ENCODE results near the gene RDX.
"Not testable (repeated sequence)": the region's sequence is repeated elsewhere in the genome, so short reads cannot be mapped to it uniquely, and the experiment has no call there.

RDX gene

GRCh38 chr11:110262072-110262403, 34.4 kb downstream of the RDX start:
- DNase-seq, result no peak

- no peak for DNase-seq
Measured at GRCh38 chr11:110261195-110262071, 35.0 kb downstream of the RDX start.

GRCh38 chr11:110253525-110253924, 42.9 kb downstream of the RDX start:
- DNase-seq, result no peak

DNA sequence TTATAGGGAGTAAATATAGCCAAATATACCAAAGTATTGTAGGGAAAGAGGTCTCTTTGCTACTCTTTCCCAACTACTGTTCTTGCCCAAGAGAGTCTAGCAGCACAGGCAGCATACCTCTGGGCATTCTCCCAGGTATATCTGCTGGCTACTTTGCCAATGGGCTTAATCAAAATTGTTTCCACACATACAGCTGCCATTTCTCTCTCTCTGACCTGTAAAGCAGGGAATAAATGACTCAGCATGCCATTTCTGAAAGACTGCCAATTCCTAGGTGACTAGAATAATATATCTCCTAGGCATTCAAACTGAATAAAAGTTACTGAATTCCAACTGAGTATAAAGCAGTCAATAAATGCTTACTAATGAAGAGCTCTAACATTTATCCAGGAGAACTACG, 44.6 kb downstream of the RDX start:
- peak; percentile 24 for DNase-seq

- no peak for DNase-seq
Measured at GRCh38 chr11:110250168-110250567, 46.2 kb downstream of the RDX start.

DNA sequence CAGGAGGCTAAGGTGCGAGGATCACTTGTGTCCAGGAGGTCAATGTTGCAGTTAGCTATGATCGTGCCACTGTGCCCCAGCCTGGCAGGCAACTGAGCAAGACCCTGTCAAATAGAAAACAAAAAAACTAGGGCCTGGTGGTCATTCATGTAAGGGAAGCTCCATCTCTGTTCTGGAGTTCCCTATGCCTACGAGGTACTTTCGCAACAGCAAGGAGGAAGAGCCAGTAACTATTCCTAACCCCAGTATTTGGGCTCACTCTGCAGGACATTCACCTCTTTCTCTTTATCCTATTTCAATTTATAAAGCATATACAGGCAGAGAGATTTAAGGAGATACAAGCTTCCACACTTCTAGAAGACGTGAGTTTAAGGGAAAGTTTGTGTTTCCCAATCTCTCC, 46.6 kb downstream of the RDX start:
- DNase-seq, result no peak

DNA sequence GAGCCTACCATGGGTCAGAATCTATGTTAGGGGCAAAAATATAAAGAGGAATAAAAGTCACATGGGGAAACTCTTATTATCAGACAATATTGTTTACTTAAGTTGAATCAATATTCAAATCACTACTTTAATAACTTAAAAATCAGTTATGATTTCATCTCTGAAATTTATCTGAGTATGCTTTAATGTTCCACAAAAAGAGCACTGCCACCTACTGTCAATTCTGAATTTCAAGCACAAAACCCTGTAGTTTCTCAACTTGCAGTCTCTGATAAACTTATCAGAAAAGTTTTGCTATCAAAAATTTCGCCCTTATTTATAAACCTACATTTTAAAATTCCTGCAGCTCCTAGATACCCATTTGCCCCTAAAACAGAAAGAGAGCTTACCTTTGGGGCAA, 47.3 kb downstream of the RDX start:
- no peak for DNase-seq

DNA sequence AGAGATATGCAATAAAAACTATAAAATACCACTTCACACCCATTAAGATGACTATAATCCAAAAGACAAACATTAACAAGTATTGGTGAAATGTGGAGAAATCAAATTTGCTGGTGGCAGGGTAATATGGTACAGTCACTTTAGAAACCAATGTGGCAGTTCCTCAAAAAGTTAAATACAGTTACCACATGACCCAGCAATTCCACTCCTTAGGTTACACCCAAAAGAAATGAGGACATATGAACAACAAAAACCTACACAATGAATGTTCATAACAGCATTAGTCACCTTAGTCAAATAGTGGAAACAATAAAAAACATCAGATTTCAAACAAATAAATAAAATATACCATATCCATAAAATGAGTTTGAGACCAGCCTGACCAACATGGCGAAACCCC, 52.6 kb downstream of the RDX start:
- no peak for DNase-seq

GRCh38 chr11:110242746-110243145, 53.7 kb downstream of the RDX start:
- no peak for DNase-seq

DNA sequence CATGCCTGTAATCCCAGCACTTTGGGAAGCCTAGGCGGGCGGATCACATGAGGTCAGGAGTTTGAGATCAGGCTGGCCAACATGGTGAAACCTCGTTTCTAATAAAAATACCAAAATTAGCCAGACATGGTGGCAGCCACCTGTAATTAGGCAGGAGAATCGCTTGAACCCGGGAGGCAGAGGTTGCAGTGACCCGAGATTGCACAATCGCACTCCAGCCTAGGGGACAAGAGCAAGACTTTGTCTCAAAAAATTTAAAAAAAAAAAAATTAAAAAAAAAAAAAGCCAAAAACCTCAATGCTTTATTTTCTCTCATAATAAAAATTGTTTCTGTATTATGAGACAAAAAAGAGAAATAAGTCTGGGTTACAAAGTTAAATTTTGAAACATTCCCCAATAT, 54.2 kb downstream of the RDX start:
- DNase-seq, result no peak

DNA sequence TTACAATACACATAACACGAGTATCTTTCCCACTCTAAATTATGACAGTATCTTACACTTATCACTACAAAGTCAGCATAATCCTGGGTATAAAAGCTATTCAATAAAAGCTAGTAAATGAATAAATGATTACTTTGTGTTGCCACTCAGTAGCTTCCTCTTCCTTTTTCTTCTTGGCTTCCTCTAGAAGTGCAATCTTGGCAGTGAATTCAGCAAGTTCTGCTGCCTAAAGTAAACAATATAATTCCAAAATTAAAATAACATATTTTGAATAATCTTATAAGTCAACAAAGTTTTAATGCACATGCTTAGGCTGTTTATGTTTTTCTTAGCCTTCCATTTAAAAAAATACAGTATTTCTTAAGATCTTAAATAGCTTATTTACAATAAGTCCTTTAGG, 60.4 kb downstream of the RDX start:
- DNase-seq, result no peak

DNA sequence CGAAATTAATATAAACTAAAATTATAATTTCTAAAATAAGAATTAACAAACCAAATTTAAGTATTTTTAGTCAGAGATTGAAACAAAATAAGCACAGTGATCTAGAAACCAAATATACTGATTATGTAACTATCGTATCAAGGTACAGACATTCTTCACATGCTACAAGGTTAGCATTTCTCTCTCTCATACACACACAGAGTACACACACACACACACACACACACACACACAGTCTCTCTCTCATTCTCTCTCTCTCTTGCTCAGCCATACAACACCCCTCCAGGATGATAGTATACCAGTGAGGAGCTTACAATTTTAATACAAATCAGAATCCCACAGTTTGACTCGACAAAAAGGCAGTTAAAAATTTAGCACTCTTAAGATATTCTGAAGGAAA, 66.0 kb downstream of the RDX start:
- DNase-seq, result no peak

GRCh38 chr11:110219006-110219785, 77.2 kb downstream of the RDX start:
- DNase-seq, result no peak

- DNase-seq, result no peak
Measured at GRCh38 chr11:110217936-110218335, 78.5 kb downstream of the RDX start.

GRCh38 chr11:110217223-110217877, 79.1 kb downstream of the RDX start:
- DNase-seq, result no peak

DNA sequence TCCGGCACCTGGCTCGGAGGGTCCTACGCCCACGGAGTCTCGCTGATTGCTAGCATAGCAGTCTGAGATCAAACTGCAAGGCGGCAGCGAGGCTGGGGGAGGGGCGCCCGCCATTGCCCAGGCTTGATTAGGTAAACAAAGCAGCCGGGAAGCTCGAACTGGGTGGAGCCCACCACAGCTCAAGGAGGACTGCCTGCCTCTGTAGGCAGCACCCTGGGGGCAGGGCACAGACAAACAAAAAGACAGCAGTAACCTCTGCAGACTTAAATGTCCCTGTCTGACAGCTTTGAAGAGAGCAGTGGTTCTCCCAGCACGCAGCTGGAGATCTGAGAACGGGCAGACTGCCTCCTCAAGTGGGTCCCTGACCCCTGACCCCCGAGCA, 87.1 kb downstream of the RDX start:
- not testable (repeated sequence) for DNase-seq

GRCh38 chr11:110208678-110209312, 87.6 kb downstream of the RDX start:
- DNase-seq, result not testable (repeated sequence)

DNA sequence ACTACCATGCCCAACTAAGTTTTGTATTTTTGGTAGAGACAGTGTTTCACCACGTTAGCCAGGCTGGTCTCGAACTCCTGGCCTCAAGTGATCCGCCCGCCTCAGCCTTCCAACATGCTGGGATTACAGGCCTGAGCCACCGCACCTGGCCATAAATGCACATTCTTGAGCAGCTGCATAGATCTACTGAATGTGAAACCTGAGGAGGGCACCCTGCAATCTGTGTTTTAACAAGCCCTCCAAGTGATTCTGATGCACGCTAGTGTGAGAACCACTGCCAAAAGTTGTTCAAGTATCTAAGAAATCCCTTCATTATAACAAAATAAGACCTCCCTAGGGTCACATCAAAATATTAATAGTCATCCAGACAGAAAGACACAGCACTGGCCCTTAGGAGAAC, 89.3 kb downstream of the RDX start:
- DNase-seq, result no peak

GRCh38 chr11:110200836-110201235, 95.6 kb downstream of the RDX start:
- no peak for DNase-seq

GRCh38 chr11:110200241-110200640, 96.2 kb downstream of the RDX start:
- no peak for DNase-seq

GRCh38 chr11:110199184-110199981, 97.0 kb downstream of the RDX start:
- no peak for DNase-seq

GRCh38 chr11:110198031-110198729, 98.2 kb downstream of the RDX start:
- DNase-seq, result no peak

Data from femur (tissue), 1 donor.